GM10266 (cell line): ENCODE results near the gene PDCD11.
"Not testable (repeated sequence)": the region's sequence is repeated elsewhere in the genome, so short reads cannot be mapped to it uniquely, and the experiment has no call there.

ENCODE experiments used
- DNase-seq: peaks from one replicate; pipeline ENCODE4 v3.0.0; 2012; ENCODE audit errors: extremely low spot score
- TF ChIP-seq, protein P1 (sequence below): IDR thresholded peaks from 2 replicates; pipeline ENCODE4 v1.5.1; 2012; ENCODE audit warnings: mild to moderate bottlenecking, low read depth; ENCODE audit not compliant: control insufficient read depth, insufficient read depth; ENCODE audit errors: missing control alignments

The PDCD11 gene

DNA sequence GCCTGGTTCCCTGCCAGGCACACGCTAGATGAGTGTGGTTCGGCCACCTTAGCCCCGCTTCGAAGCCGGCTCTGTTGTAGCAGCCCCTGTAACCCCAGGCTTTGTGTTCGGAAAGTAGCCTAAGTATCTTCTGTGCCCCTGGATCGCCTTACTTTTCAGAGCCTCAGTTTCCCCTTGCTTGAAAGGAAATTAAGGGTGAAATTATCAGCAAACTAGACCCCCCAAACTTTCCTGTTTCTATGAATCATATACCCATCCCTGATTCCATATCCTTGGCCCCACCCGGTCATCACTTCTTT, 312 bp downstream of the PDCD11 start:
- TF ChIP-seq, protein P1, sequence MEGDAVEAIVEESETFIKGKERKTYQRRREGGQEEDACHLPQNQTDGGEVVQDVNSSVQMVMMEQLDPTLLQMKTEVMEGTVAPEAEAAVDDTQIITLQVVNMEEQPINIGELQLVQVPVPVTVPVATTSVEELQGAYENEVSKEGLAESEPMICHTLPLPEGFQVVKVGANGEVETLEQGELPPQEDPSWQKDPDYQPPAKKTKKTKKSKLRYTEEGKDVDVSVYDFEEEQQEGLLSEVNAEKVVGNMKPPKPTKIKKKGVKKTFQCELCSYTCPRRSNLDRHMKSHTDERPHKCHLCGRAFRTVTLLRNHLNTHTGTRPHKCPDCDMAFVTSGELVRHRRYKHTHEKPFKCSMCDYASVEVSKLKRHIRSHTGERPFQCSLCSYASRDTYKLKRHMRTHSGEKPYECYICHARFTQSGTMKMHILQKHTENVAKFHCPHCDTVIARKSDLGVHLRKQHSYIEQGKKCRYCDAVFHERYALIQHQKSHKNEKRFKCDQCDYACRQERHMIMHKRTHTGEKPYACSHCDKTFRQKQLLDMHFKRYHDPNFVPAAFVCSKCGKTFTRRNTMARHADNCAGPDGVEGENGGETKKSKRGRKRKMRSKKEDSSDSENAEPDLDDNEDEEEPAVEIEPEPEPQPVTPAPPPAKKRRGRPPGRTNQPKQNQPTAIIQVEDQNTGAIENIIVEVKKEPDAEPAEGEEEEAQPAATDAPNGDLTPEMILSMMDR, result no peak
- DNase-seq, result no peak

DNA sequence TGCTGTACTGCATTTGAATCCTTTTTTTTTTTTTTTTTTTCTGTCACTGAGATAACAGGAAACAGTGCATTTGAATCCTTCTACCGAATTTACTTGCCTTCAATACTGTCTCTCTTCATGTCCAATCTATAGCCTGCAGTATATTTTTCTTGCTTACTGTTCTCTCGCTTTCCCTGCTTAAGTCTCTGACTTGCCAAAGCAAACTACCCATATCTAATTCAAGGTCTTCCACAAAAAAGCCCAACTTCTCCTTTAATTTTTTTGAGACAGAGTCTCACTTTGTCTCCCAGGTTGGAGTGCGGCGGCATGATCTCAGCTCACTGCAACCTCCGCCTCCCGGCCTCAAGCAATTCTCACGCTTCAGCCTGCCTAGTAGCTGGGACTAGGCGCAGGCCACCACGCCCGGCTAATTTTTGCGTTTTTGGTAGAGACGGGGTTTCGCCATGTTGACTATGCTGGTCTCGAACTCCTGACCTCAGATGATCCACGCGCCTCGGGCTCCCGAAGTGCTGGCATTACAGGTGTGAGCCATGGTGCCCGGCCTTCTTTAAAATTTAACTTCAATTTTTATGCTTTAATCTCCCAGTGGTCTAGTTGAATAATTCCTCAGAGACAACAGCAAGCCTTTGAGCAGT, 882 bp downstream of the PDCD11 start:
- TF ChIP-seq, protein P1, result no peak
- DNase-seq, result no peak

DNA sequence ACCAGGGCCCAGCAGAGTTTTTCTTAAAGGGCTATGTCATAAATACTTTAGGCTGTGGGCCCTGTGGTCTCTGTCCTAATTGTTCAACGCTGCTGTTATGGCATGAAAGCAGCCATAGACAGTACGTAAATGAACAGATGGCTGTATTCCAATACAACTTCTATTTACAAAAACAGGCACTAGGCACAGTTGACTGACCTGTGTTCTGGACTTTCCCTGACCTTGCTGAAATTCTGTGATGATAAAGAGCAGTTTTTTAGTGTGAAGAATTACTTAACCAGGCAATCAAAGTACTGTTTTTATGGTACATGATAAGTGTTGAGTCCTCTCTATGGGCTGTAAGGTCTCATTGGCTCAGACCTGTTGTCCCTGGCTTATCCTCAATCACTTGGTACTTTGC, 17.1 kb downstream of the PDCD11 start:
- TF ChIP-seq, protein P1, result no peak
- no peak for DNase-seq

DNA sequence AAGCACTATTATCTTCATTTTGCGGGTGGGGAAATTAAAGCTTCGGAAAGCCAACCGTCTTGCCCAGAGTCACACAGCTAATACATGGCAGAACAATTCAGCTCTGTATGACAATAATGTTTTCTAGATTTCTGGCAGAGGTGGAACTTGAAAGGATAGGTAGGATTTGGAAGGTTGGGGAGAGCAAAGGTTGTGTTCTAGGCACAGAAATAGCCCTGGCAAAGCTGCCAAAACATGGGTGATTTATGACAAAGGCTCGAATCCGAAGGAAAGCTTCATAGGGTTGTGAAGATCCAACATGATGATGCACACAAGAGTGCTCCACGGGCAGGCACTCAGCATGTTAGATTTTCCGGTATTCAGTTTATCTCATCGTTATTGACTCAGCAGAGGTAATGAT, 19.2 kb downstream of the PDCD11 start:
- TF ChIP-seq, protein P1, result no peak

DNA sequence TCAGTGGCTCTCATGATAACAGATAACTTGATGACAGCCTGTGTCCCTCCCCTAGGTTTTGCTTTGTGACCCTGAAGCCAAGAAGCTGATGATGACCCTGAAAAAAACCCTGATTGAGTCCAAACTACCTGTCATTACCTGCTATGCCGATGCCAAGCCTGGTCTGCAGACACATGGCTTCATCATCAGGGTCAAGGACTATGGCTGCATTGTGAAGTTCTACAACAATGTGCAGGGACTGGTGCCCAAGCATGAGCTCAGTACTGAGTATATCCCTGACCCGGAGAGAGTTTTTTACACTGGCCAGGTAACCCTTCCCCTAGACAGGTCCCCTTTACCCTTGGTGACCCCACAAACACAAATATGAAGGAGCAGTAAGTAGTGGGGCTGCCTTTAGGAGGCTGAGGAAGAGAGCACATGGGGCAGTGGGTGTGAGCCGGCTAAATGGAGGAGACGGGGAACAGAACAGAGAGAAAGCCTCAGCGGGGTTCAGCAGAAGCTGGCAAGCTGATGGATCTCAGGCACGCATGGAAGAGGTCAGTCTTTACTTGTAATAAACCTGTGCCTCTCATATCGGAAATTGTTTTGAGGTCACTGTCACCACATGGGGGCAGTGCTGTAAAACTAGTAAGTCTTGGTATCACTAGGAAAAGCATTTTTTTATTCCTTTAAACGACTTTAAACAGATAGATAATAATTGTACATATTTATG, 20.2 kb downstream of the PDCD11 start:
- DNase-seq, result peak; percentile 59

More for the DNA sequence above, 19.2 kb downstream of the PDCD11 start:
- DNase-seq, result no peak

DNA sequence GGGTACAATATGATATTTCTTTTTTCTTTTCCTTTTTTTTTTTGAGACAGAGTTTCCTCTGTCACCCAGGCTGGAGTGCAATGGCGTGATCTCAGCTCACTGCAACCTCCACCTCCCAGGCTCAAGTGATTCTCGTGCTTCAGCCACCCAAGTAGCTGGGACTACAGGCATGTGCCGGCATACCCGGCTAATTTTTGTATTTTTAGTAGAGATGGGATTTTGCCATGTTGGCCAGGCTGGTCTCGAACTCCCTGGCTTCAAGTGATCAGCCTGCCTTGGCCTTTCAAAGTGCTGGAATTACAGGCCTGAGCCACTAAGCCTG, 20.7 kb downstream of the PDCD11 start:
- not testable (repeated sequence) for DNase-seq

More for the DNA sequence above, 20.2 kb downstream of the PDCD11 start:
- TF ChIP-seq, protein P1, result peak; percentile 73

DNA sequence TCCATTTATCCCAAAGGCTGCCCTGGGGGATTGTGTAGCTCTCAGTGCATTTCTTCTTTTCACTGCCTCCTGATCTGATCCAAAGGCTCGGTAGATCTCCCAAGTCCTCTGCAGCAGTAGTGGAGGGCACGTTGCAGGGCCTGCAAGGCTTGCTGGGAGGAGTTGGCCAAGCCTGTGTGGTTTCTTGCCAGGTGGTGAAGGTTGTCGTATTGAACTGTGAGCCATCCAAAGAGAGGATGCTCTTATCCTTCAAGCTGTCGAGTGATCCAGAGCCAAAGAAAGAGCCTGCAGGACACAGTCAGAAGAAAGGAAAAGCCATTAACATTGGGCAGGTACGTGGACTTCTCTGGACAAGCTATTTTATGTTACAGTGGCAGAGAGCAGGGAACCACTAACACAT, 21.2 kb downstream of the PDCD11 start:
- TF ChIP-seq, protein P1, result no peak

More for the DNA sequence above, 21.2 kb downstream of the PDCD11 start:
- no peak for DNase-seq
